ENCODE results near the gene ACSS3. TPM values are rescaled to one million over a fixed set of nuclear protein-coding genes. Genes with fewer than 3 reads are reported as not detected.

The ACSS3 gene
- polyA plus RNA-seq, 1 of the 3 experiments (the other 2 are of a cell fraction), result 0.02 TPM

- no peaks in the 10 kb centered on the region for H4K20me1 ChIP-seq (ENCODE audit: insufficient read depth)
- H2AFZ ChIP-seq (ENCODE audit: low read depth), result no peak overlapping the region
- no peak for TF ChIP-seq CHD2 (IDR thresholded peaks at IDR 0.05; ENCODE audit: low read length, partially characterized antibody)
- TF ChIP-seq NFIC (IDR thresholded peaks at IDR 0.05; ENCODE audit: borderline replicate concordance), result no peak
- no peak for TF ChIP-seq RXRA (IDR thresholded peaks at IDR 0.05; ENCODE audit: borderline replicate concordance, low read depth)
- no peak for TF ChIP-seq TEAD4 (IDR thresholded peaks at IDR 0.05; ENCODE audit: borderline replicate concordance, insufficient read depth)
- TF ChIP-seq MEF2A (IDR thresholded peaks at IDR 0.05; ENCODE audit: borderline replicate concordance, low read depth), result no peak
- no peak for TF ChIP-seq RCOR1 (IDR thresholded peaks at IDR 0.05; ENCODE audit: low read length)
- TF ChIP-seq, protein P1, sequence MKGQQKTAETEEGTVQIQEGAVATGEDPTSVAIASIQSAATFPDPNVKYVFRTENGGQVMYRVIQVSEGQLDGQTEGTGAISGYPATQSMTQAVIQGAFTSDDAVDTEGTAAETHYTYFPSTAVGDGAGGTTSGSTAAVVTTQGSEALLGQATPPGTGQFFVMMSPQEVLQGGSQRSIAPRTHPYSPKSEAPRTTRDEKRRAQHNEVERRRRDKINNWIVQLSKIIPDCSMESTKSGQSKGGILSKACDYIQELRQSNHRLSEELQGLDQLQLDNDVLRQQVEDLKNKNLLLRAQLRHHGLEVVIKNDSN (IDR thresholded peaks at IDR 0.05; ENCODE audit: borderline replicate concordance, low read depth), result no peak
- no peak for TF ChIP-seq TCF12 (IDR thresholded peaks at IDR 0.05)
- TF ChIP-seq REST (IDR thresholded peaks at IDR 0.05; ENCODE audit: low read depth, low read length), result no peak
- TF ChIP-seq ELF1 (IDR thresholded peaks at IDR 0.05), result no peak
- no peak for TF ChIP-seq EZH2phosphoT487 (IDR thresholded peaks at IDR 0.05; ENCODE audit: borderline replicate concordance, low read depth)
- TF ChIP-seq, protein P2, sequence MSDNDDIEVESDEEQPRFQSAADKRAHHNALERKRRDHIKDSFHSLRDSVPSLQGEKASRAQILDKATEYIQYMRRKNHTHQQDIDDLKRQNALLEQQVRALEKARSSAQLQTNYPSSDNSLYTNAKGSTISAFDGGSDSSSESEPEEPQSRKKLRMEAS (IDR thresholded peaks at IDR 0.05; ENCODE audit: low read depth), result no peak
- TF ChIP-seq, protein P3, sequence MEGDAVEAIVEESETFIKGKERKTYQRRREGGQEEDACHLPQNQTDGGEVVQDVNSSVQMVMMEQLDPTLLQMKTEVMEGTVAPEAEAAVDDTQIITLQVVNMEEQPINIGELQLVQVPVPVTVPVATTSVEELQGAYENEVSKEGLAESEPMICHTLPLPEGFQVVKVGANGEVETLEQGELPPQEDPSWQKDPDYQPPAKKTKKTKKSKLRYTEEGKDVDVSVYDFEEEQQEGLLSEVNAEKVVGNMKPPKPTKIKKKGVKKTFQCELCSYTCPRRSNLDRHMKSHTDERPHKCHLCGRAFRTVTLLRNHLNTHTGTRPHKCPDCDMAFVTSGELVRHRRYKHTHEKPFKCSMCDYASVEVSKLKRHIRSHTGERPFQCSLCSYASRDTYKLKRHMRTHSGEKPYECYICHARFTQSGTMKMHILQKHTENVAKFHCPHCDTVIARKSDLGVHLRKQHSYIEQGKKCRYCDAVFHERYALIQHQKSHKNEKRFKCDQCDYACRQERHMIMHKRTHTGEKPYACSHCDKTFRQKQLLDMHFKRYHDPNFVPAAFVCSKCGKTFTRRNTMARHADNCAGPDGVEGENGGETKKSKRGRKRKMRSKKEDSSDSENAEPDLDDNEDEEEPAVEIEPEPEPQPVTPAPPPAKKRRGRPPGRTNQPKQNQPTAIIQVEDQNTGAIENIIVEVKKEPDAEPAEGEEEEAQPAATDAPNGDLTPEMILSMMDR (IDR thresholded peaks at IDR 0.05), result no peak
- TF ChIP-seq GATA2 (CRISPR knock-in tag; IDR thresholded peaks at IDR 0.05), result no peak
- no peak for TF ChIP-seq RFX5 (IDR thresholded peaks at IDR 0.05; ENCODE audit: low read length)
- H3K36me3 ChIP-seq (replicated peaks in 1 of 2; ENCODE audit: control insufficient read depth in 1 of 2, insufficient read depth in 2 of 2, low read length in 1 of 2), result no peaks in the 10 kb centered on the region
- H3K4me1 ChIP-seq (ENCODE audit: control insufficient read depth in 1 of 2, insufficient read depth in 2 of 2, low read depth in 1 of 2, low read length in 1 of 2), result no peaks in the 10 kb centered on the region; a peak in 1 of 4 replicates
- no peak overlapping the region for H3K4me2 ChIP-seq
- no peaks in the 10 kb centered on the region for H3K9me2 ChIP-seq
- DNase-seq, result no peak
- H3K4me3 ChIP-seq (ENCODE audit: low read depth in 2 of 2, low read length in 1 of 2), result no peak overlapping the region
- no peak overlapping the region for H3K9ac ChIP-seq
- ChIA-PET CTCF (no interaction called here), POLR2A (no interaction called here)
- H3K9me3 ChIP-seq, result no peaks in the 10 kb centered on the region
- no peak overlapping the region for H3K27ac ChIP-seq (ENCODE audit: low read depth in 2 of 2, low read length in 1 of 2)
- H3F3A ChIP-seq (replicated peaks; ENCODE audit: insufficient read depth), result no peaks in the 10 kb centered on the region
- H3K27me3 ChIP-seq (ENCODE audit: insufficient read depth), result no peaks in the 10 kb centered on the region
- H3K79me2 ChIP-seq (ENCODE audit: insufficient read depth), result no peaks in the 10 kb centered on the region
- WGBS (ENCODE audit: low lambda C conversion rate), result 30% methylated on average over 4 of the region's 4 CpGs
Observed at GRCh38 chr12:81261508-81262207, 183.8 kb downstream of the ACSS3 start.
